ENCODE measurements around the gene FCHSD2.

DNA sequence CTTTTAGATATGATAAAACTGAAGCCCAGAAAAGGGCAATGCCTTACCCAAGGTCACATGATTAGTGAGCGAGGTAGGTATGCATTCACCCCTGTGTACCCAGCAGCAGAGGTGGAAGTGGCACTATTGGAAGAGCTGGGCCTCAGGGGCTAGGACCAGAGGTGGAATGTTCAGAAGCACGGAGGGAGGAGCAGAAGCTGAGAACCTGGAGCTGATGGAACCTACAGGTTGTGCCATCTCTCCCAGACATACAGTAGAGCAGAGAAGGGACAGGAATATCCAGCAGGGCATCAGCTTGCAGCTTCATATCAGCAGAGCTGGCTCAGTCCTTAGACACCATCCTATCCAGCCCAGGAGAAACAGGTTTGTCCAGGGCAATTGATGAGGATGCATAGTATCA, 14.6 kb upstream of the FCHSD2 start:
- no peak for TF ChIP-seq POLR2A (IDR thresholded peaks at IDR 0.05)
- TF ChIP-seq, protein P1, sequence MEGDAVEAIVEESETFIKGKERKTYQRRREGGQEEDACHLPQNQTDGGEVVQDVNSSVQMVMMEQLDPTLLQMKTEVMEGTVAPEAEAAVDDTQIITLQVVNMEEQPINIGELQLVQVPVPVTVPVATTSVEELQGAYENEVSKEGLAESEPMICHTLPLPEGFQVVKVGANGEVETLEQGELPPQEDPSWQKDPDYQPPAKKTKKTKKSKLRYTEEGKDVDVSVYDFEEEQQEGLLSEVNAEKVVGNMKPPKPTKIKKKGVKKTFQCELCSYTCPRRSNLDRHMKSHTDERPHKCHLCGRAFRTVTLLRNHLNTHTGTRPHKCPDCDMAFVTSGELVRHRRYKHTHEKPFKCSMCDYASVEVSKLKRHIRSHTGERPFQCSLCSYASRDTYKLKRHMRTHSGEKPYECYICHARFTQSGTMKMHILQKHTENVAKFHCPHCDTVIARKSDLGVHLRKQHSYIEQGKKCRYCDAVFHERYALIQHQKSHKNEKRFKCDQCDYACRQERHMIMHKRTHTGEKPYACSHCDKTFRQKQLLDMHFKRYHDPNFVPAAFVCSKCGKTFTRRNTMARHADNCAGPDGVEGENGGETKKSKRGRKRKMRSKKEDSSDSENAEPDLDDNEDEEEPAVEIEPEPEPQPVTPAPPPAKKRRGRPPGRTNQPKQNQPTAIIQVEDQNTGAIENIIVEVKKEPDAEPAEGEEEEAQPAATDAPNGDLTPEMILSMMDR (IDR thresholded peaks at IDR 0.05), result no peak
